Pancreas (tissue), 10 donors: ENCODE data around the gene SGCD. TPM values are rescaled to one million over a fixed set of nuclear protein-coding genes. Genes with fewer than 3 reads are reported as not detected.

Experiments
- ATAC-seq, 4 donors: fragments of 200-7000 bp; cut with Tn5 transposase; one replicate each; pipeline versions ENCODE4 v1.8.0 to v1.9.1; 2020; ENCODE audit warnings: mild to moderate bottlenecking in 4 of 4, moderate library complexity in 4 of 4
- DNase-seq, 6 donors: peaks; one replicate each; pipeline ENCODE4 v3.0.0-alpha.2; 2020
- FAIRE-seq: peaks from 2 replicates; lab custom pipeline; 2012; peaks lifted over from hg19 to GRCh38; lab: Jason Lieb, UNC
- H3K27ac ChIP-seq, 4 donors: fragments of 200-600 bp; sonication (generic); 1 replicate in 3 of 4; 2 replicates in 1 of 4; pipeline versions ENCODE4 v1.5.0 to v1.8.0; 2020
- H3K27me3 ChIP-seq, 4 donors: fragments of 200-600 bp; one replicate each; pipeline ENCODE4 v1.8.0; 2021
- H3K36me3 ChIP-seq, 3 donors: fragments of 200-600 bp; sonication (generic) in 1 of 3; one replicate each; pipeline versions ENCODE4 v1.5.0 to v1.8.0; 2020 to 2021
- H3K4me1 ChIP-seq, 3 donors: fragments of 200-600 bp; one replicate each; pipeline ENCODE4 v1.8.0; 2021
- H3K4me3 ChIP-seq, 4 donors: fragments of 200-600 bp; sonication (generic) in 2 of 4; one replicate each; pipeline versions ENCODE4 v1.5.0 to v1.8.0; 2020 to 2021
- H3K9me3 ChIP-seq, 4 donors: fragments of 200-600 bp; one replicate each; pipeline ENCODE4 v1.8.0; 2021
- WGBS, 2 donors: extraction: QIAGEN DNeasy Blood & Tissue Kit; methylation state at CpG; one replicate each; pipeline ENCODE4 v1.1.7; 2013; 5-methylcytosine and 5-hydroxymethylcytosine counted together
- intact Hi-C, 3 donors: fragments of 100-400 bp; cut with DNase I; formaldehyde crosslinking; loops; one replicate each; pipeline versions ENCODE4 v1.11.1 to v1.14.2; 2022
- polyA plus RNA-seq, 2 donors: library from polyadenylated mRNA; stranded (reverse); fragments of 200-250 nt; gene quantifications; one replicate each; pipeline ENCODE4 v1.2.3, GENCODE V29; 2013
- total RNA-seq, 6 donors: library from RNA; stranded (reverse); fragmentation: NEBNext Ultra II Directional in 4 of 6; extraction: Animal tissue kit (Norgen Biotek cat#: 25700) in 4 of 6; gene quantifications; one replicate each; pipeline versions ENCODE4 v1.2.1 to v1.2.4, GENCODE V29; 2021 to 2023
- TF ChIP-seq, protein P1 (sequence below), 4 donors: fragments of 200-600 bp; sonication (generic) in 3 of 4; IDR thresholded peaks; one replicate each; pipeline versions ENCODE4 v1.5.0 to v1.8.0; 2021; ENCODE audit warnings: antibody characterized with exemption in 4 of 4
- donor health status: healthy with polysubstance abuse.
- donor health status: DM: no; HTN: no; CAD: no; lungs with moderate emphysema.
- donor health status: DM: no; HTN: no; CAD: no.
- donor health status: control.
- donor health status: control.
- donor health status: Bipolar disorder and iron deficiency.
- donor health status: DM: yes; HTN: yes; CAD: no.
- donor health status: DM: no; HTN: no; CAD: no.
- donor health status: DM: no; HTN: no; CAD: no.
- donor health status: DM: yes; HTN: yes; CAD: no.

The SGCD gene
- total and polyA plus RNA-seq, 8 donors = 0.11 to 1.9 (median 0.35) TPM

DNA sequence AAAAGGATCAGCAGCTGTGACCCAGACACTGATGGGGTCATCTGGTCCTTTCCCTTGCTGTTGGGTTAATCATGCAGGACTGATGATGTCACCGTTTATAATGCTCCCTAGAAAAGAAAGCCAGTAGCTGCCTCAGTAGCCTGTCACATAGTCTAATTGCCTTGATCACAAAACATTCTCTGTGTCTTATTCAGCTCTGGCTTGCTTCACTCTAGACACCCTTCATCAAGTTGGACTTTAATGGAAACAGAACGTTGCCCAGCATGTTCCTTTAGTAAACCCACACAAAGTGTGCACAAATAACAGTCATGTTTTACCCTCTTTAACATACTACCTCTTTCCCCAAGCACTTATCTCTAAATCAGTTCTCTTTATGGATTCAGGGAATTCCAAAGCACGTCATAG is 170.8 kb downstream of the SGCD start:
- Histone ChIP-seq H3K9me3 (no peaks in the 10 kb centered on the region), H3K36me3 (no peaks in the 10 kb centered on the region), H3K27me3 (no peaks in the 10 kb centered on the region), H3K4me1 (no peaks in the 10 kb centered on the region), H3K27ac (no peak overlapping the region), H3K4me3 (no peak overlapping the region)
- ATAC-seq (no peak), DNase-seq (no peak), FAIRE-seq (no peak)
- intact Hi-C loops = no loop called here
- WGBS, 2 donors = 26 to 30% methylated on average over 3 of the region's 3 CpGs
- TF ChIP-seq, protein P1, sequence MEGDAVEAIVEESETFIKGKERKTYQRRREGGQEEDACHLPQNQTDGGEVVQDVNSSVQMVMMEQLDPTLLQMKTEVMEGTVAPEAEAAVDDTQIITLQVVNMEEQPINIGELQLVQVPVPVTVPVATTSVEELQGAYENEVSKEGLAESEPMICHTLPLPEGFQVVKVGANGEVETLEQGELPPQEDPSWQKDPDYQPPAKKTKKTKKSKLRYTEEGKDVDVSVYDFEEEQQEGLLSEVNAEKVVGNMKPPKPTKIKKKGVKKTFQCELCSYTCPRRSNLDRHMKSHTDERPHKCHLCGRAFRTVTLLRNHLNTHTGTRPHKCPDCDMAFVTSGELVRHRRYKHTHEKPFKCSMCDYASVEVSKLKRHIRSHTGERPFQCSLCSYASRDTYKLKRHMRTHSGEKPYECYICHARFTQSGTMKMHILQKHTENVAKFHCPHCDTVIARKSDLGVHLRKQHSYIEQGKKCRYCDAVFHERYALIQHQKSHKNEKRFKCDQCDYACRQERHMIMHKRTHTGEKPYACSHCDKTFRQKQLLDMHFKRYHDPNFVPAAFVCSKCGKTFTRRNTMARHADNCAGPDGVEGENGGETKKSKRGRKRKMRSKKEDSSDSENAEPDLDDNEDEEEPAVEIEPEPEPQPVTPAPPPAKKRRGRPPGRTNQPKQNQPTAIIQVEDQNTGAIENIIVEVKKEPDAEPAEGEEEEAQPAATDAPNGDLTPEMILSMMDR (IDR thresholded peaks at IDR 0.05) = no peak

- Histone ChIP-seq H3K4me3 (no peak overlapping the region), H3K9me3 (no peaks in the 10 kb centered on the region), H3K27ac (no peak overlapping the region), H3K4me1 (no peaks in the 10 kb centered on the region), H3K27me3 (no peaks in the 10 kb centered on the region), H3K36me3 (no peaks in the 10 kb centered on the region)
- no peak for ATAC-seq
- intact Hi-C loops = no loop called here
- no peak for DNase-seq
- no peak for FAIRE-seq
- 48 to 59% methylated on average over 7 of the region's 7 CpGs for WGBS, 2 donors
- TF ChIP-seq, protein P1 (IDR thresholded peaks at IDR 0.05) = no peak
These were observed 171.4 kb downstream of the SGCD start for GRCh38 chr5:156498226-156498980.

GRCh38 chr5:156500755-156501154 is 173.8 kb downstream of the SGCD start:
- DNase-seq = no peak
- intact Hi-C loops = no loop called here
- Histone ChIP-seq H3K9me3 (no peaks in the 10 kb centered on the region), H3K27me3 (no peaks in the 10 kb centered on the region), H3K4me3 (no peak overlapping the region), H3K4me1 (no peaks in the 10 kb centered on the region), H3K27ac (no peak overlapping the region), H3K36me3 (no peaks in the 10 kb centered on the region)
- 54 to 65% methylated on average over 5 of the region's 5 CpGs for WGBS, 2 donors
- ATAC-seq = no peak
- TF ChIP-seq, protein P1 (IDR thresholded peaks at IDR 0.05) = no peak
- no peak for FAIRE-seq

DNA sequence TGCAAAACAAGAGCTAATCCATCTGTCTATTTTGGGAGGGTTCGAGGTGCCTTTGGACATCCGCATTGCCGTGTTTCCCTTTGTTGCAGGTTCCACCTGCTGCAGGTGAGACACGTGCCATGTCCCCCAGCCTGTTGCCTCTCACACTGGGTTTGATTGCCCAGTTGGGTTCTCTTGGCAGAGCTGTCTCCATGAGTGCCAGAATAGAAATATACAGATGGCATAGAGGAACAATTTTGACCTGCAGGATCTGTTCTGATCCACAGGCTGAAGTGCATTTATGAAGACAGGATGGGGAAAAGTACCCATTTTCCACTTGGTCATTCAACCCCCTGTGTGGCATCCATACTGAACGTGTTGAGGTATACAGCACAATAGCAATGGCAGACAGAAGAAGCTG is 178.1 kb downstream of the SGCD start:
- no peak for DNase-seq
- TF ChIP-seq, protein P1 (IDR thresholded peaks at IDR 0.05) = no peak
- intact Hi-C loops = no loop called here

DNA sequence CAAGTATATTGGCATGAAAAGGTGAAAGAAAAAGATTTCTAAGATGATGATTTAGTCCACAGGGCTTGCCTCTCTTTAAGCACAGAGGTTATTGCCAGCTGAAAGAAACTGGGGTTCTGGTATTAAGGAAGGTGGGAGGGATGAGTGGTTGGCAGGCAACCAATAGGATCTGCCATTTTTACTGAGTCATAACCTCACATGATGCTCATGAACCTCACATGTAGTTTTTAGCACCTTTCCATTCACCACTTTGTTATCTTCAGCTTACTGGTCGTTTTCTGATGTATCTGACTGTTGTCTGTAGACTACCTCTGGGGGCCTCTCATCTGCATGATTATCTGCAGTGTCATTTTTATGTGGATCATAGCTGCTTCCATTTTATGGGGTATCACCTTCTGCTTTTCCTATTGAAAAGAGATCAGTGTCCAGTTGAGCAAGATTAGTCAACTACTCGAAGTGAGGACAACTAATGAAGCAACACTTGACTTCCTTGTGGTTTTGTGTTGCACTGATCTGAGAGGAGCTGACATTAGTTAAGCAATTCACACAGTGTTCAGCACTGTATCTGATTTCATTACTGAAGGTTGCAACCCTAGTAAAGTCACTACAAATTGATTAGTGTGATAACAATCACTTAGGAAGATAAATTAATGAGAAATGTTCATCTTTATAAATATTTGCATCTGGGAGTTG is 186.3 kb downstream of the SGCD start:
- TF ChIP-seq, protein P1 (IDR thresholded peaks at IDR 0.05) = no peak
- WGBS, 2 donors = 14 to 25% methylated on average over 2 of the region's 2 CpGs
- ATAC-seq = no peak
- H3K27ac ChIP-seq = no peak overlapping the region
- H3K27me3 ChIP-seq = peaks cover 0 to 4% (median 0%) of the 10 kb centered on the region in 4 donors
- no peaks in the 10 kb centered on the region for H3K36me3 ChIP-seq
- intact Hi-C loops = no loop called here
- H3K9me3 ChIP-seq = no peaks in the 10 kb centered on the region
- DNase-seq = no peak
- FAIRE-seq = no peak
- no peak overlapping the region for H3K4me3 ChIP-seq
- H3K4me1 ChIP-seq = no peaks in the 10 kb centered on the region

More for the DNA sequence above, 178.1 kb downstream of the SGCD start:
- Histone ChIP-seq H3K27ac (no peak overlapping the region), H3K9me3 (no peaks in the 10 kb centered on the region), H3K36me3 (no peaks in the 10 kb centered on the region), H3K4me3 (no peak overlapping the region), H3K4me1 (no peaks in the 10 kb centered on the region), H3K27me3 (no peaks in the 10 kb centered on the region)
- no peak for FAIRE-seq
- no peak for ATAC-seq
- 66 to 86% methylated on average over 5 of the region's 5 CpGs for WGBS, 2 donors
